ENCODE measurements around the gene COA1. TPM values are rescaled to one million over a fixed set of nuclear protein-coding genes. Genes with fewer than 3 reads are reported as not detected.
"Not testable (repeated sequence)": the region's sequence is repeated elsewhere in the genome, so short reads cannot be mapped to it uniquely, and the experiment has no call there.

Gene COA1
- total RNA-seq, 1 donor from 2014 or later, result 42.9 TPM

DNA sequence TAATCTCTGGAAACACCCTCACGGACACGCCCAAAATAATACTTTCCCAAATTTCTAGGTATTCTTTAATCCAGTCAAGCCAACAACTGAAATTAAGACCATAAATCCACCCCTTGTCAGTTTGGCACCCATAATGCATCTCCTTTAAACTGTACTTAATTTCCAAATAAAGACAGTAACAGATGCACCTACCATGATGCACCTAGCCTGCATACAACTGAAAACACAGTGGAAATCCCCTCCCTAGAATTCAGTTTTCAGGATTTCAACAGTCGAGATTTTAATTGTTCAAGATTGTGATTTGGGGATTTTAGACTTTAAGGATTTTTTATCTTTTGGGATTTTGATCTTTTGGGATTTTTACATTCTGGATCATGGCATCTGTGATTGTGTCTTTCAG, 129.3 kb downstream of the COA1 start:
- DNase-seq (ENCODE audit: low spot score), result no peak

DNA sequence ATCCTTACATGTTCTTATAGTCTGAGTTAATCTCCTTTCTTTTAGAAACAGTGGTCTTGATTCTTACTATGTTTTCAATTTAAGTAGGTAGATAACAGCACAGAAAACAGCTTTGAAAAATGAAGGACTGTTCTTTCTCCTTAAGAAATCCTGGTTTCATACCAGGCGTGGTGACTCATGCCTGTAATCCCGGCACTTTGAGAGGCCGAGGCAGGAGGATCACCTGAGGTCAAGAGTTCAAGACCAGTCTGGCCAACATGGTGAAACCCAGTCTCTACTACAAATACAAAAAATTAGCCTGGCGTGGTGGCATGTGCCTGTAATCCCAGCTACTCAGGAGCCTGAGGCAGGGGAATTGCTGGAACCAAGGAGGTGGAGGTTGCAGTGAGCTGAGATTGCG, 132.9 kb downstream of the COA1 start:
- DNase-seq (ENCODE audit: low spot score), result not testable (repeated sequence)

DNA sequence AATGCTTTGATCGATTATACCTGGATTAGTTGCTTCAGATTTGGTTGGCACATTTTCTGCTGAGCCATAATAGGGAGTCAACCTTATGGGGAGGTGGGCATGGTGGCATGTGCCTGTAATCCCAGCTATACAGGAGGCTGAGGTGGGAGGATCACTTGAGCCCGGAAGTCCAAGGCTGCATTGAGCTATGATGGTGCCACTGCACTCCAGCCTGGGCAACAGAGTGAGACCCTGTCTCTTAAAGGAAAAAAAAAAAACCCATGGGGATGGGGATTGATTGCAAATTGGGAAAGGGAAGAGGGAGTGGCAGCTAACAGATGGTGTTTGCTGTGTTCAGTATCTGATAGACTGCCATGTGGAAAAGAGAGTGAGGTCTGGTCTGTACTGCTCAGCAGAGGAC, 135.3 kb downstream of the COA1 start:
- no peak for DNase-seq (ENCODE audit: low spot score)

GRCh38 chr7:43593010-43593409, 136.3 kb downstream of the COA1 start:
- no peak for DNase-seq (ENCODE audit: low spot score)

GRCh38 chr7:43592326-43592725, 137.0 kb downstream of the COA1 start:
- DNase-seq (ENCODE audit: low spot score), result no peak

- no peak for DNase-seq (ENCODE audit: low spot score)
Measured at GRCh38 chr7:43591558-43592180, 137.7 kb downstream of the COA1 start.

DNA sequence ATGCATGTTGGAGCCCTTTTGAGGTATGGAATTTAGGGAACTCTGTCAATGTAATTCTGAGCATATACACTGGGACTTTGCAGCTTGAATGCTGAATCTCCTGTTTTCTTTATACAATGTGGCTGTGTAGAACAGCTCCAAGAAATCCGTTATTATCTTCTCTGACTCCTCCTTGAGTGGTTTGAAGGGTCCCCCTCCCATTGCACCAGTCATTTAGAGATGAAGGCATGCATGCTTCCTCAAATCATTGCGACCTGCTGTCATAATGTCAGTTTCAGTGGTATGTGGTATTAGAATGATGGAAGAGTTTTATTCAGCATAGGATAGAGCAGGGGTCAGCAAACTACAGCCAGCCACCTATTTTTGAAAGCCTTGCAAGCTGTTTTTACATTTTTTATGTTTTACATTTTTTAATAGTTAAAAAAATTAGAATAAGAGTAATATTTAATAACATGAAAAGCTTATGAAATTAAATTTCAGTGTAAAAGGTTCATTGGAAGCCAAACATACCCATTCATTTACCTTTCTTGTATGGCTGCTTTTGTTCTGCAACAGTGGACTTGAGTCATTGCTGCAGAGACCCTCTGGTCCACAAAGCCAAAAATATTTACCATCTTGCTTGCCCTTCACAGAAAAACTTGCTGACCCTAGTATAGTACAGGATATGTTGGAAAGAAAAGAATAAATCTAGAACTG, 138.3 kb downstream of the COA1 start:
- no peak for DNase-seq (ENCODE audit: low spot score)

GRCh38 chr7:43589728-43590127, 139.6 kb downstream of the COA1 start:
- no peak for DNase-seq (ENCODE audit: low spot score)

Other genes with a start within 250 kb of the COA1 start
- gene STK17A, start 146.4 kb downstream of the COA1 start, total RNA-seq, result 29.4 TPM
- gene BLVRA, start 29.2 kb upstream of the COA1 start, total RNA-seq, result 82.4 TPM
- 78.5 TPM for gene MRPS24, start 140.0 kb upstream of the COA1 start, total RNA-seq
- gene URGCP, start 177.1 kb upstream of the COA1 start, total RNA-seq, result 44.3 TPM
- 25.1 TPM for gene UBE2D4, start 196.9 kb upstream of the COA1 start, total RNA-seq

Data from mesenteric fat pad (tissue), 1 donor.